HepG2 (cell line): Measurements from ENCODE around the gene SCAND1.

Experiments used
- EP300 ChIP-seq, 3 experiments: sonication (generic) in 1 of 3; formaldehyde crosslinking in 1 of 3; IDR thresholded peaks; 2 replicates each; pipeline versions ENCODE4 v1.5.1 to v1.6.1; 2011 to 2020; ENCODE audit warnings: low read depth in 2 of 3, low read length in 2 of 3, borderline replicate concordance in 1 of 3, improper control_type of control experiment in 1 of 3, mild to moderate bottlenecking in 1 of 3, missing genetic modification reagents in 1 of 3, moderate library complexity in 1 of 3
- FOXP1 ChIP-seq, 2 experiments: fragments of 450-650 bp in 1 of 2; IDR thresholded peaks; 2 replicates each; pipeline ENCODE4 v1.6.1; 2017 to 2018; ENCODE audit warnings: antibody characterized with exemption in 1 of 2
- HCFC1 ChIP-seq: fragments of 150-350 bp; IDR thresholded peaks from 2 replicates; pipeline ENCODE4 v1.6.1; 2014; ENCODE audit warnings: low read depth, low read length
- IRF2 ChIP-seq: IDR thresholded peaks from 2 replicates; pipeline ENCODE4 v1.6.1; 2018; ENCODE audit warnings: missing genetic modification reagents, missing compliant biosample characterization
- NCOR1 ChIP-seq: fragments of 200-600 bp; sonication (generic); IDR thresholded peaks from 2 replicates; pipeline ENCODE4 v1.7.0; 2017; ENCODE audit warnings: antibody characterized with exemption, low read length, borderline replicate concordance
- REPIN1 ChIP-seq: sonication (generic); formaldehyde crosslinking; IDR thresholded peaks from 2 replicates; pipeline ENCODE4 v1.8.0; 2022; ENCODE audit warnings: missing genetic modification reagents, low read depth, mild to moderate bottlenecking, borderline replicate concordance
- ZFP90 ChIP-seq: sonication (generic); formaldehyde crosslinking; IDR thresholded peaks from 2 replicates; pipeline ENCODE4 v1.8.0; 2022; ENCODE audit warnings: missing genetic modification reagents, mild to moderate bottlenecking, inconsistent platforms, borderline replicate concordance
- ZNF724P ChIP-seq: sonication (generic); formaldehyde crosslinking; IDR thresholded peaks from 2 replicates; pipeline ENCODE4 v1.8.0; 2022; ENCODE audit warnings: missing genetic modification reagents, borderline replicate concordance
- ZSCAN30 ChIP-seq: sonication (generic); formaldehyde crosslinking; IDR thresholded peaks from 2 replicates; pipeline ENCODE4 v1.5.0; 2020; ENCODE audit warnings: mild to moderate bottlenecking, missing genetic modification reagents
- TF ChIP-seq, protein P1 (sequence below): sonication (generic); IDR thresholded peaks from 2 replicates; pipeline ENCODE4 v1.6.1; 2016; ENCODE audit warnings: low read depth, borderline replicate concordance
- TF ChIP-seq, protein P2 (sequence below): sonication (generic); formaldehyde crosslinking; IDR thresholded peaks from 2 replicates; pipeline ENCODE4 v1.5.0; 2020; ENCODE audit warnings: mild to moderate bottlenecking, missing genetic modification reagents, moderate library complexity
- TF ChIP-seq, protein P3 (sequence below): fragments of 450-650 bp; IDR thresholded peaks from 2 replicates; pipeline ENCODE4 v1.6.1; 2017; ENCODE audit warnings: mild to moderate bottlenecking
- TF ChIP-seq, protein P4 (sequence below): IDR thresholded peaks from 2 replicates; pipeline ENCODE4 v1.6.1; 2018; ENCODE audit warnings: missing genetic modification reagents

DNA sequence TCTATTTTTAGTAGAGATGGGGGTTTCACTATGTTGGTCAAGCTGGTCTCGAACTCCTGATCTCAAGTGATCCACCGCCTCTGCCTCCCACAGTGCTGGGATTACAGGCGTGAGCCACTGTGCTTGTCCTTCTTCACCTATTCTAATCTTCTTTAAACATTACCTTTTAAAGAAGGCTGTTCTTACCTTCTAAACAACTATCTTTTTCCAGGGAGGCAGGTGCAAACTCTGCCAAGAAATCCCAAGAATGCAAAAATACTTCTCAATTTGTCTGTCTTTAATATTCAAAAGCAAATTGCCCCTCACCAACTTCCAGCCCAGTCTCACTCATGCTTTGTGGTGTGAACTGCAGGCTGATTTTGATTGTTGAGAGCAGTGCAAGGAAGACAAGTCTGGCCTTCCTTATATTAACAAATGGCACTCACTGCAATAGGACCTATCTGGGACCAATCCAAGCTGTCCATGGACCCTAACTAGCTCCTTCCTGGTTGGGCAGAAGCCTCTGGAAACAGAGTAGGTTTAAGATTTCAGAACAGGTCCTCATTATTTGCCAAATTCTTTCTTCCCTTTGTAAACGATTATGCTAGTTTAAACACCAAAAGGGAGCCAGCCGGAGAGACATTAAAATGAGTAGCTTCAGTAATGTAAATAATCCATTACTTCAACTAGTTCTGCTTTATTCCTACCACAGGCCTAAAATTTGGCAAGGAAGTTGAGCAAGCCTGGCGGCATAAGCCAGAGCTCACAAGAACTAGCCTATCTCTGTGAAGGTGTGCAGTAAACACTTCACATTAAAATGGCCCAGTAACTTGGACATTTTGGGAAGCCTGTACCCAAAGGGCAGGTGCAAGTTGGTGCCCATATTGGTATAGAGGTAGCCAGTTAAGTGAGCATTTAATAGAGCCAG, 1.6 kb downstream of the SCAND1 start:
- TF ChIP-seq, protein P1, sequence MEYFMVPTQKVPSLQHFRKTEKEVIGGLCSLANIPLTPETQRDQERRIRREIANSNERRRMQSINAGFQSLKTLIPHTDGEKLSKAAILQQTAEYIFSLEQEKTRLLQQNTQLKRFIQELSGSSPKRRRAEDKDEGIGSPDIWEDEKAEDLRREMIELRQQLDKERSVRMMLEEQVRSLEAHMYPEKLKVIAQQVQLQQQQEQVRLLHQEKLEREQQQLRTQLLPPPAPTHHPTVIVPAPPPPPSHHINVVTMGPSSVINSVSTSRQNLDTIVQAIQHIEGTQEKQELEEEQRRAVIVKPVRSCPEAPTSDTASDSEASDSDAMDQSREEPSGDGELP: no peak
- no peak for TF ChIP-seq ZNF724P (CRISPR knock-in tag)
- no peak for TF ChIP-seq REPIN1
- no peak for TF ChIP-seq NCOR1
- no peak for TF ChIP-seq IRF2 (CRISPR knock-in tag)
- TF ChIP-seq ZSCAN30 (CRISPR knock-in tag): no peak
- TF ChIP-seq, protein P2, sequence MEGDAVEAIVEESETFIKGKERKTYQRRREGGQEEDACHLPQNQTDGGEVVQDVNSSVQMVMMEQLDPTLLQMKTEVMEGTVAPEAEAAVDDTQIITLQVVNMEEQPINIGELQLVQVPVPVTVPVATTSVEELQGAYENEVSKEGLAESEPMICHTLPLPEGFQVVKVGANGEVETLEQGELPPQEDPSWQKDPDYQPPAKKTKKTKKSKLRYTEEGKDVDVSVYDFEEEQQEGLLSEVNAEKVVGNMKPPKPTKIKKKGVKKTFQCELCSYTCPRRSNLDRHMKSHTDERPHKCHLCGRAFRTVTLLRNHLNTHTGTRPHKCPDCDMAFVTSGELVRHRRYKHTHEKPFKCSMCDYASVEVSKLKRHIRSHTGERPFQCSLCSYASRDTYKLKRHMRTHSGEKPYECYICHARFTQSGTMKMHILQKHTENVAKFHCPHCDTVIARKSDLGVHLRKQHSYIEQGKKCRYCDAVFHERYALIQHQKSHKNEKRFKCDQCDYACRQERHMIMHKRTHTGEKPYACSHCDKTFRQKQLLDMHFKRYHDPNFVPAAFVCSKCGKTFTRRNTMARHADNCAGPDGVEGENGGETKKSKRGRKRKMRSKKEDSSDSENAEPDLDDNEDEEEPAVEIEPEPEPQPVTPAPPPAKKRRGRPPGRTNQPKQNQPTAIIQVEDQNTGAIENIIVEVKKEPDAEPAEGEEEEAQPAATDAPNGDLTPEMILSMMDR (CRISPR knock-in tag): no peak
- TF ChIP-seq ZFP90: no peak
- TF ChIP-seq, protein P3, sequence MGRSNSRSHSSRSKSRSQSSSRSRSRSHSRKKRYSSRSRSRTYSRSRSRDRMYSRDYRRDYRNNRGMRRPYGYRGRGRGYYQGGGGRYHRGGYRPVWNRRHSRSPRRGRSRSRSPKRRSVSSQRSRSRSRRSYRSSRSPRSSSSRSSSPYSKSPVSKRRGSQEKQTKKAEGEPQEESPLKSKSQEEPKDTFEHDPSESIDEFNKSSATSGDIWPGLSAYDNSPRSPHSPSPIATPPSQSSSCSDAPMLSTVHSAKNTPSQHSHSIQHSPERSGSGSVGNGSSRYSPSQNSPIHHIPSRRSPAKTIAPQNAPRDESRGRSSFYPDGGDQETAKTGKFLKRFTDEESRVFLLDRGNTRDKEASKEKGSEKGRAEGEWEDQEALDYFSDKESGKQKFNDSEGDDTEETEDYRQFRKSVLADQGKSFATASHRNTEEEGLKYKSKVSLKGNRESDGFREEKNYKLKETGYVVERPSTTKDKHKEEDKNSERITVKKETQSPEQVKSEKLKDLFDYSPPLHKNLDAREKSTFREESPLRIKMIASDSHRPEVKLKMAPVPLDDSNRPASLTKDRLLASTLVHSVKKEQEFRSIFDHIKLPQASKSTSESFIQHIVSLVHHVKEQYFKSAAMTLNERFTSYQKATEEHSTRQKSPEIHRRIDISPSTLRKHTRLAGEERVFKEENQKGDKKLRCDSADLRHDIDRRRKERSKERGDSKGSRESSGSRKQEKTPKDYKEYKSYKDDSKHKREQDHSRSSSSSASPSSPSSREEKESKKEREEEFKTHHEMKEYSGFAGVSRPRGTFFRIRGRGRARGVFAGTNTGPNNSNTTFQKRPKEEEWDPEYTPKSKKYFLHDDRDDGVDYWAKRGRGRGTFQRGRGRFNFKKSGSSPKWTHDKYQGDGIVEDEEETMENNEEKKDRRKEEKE: no peak
- TF ChIP-seq, protein P4, sequence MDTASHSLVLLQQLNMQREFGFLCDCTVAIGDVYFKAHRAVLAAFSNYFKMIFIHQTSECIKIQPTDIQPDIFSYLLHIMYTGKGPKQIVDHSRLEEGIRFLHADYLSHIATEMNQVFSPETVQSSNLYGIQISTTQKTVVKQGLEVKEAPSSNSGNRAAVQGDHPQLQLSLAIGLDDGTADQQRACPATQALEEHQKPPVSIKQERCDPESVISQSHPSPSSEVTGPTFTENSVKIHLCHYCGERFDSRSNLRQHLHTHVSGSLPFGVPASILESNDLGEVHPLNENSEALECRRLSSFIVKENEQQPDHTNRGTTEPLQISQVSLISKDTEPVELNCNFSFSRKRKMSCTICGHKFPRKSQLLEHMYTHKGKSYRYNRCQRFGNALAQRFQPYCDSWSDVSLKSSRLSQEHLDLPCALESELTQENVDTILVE: peak; percentile 18; the same call in 1 of the 2 replicates
- no peak for TF ChIP-seq FOXP1 (IDR thresholded peaks at IDR 0.05)
- TF ChIP-seq FOXP1 (CRISPR knock-in tag; IDR thresholded peaks at IDR 0.05): no peak
- TF ChIP-seq HCFC1: no peak
- TF ChIP-seq EP300 (IDR thresholded peaks at IDR 0.05; ENCODE audit: low read depth in 2 of 2, low read length in 2 of 2): no peak
- TF ChIP-seq EP300 (CRISPR knock-in tag; IDR thresholded peaks at IDR 0.05; ENCODE audit: borderline replicate concordance): no peak
